HG03439 (cell line): ENCODE measurements around the gene PMF1.

Experiments
- ATAC-seq: cut with Tn5 transposase; IDR thresholded peaks from one replicate; pipeline ENCODE4 v1.9.1; 2021; ENCODE audit warnings: mild to moderate bottlenecking, moderate library complexity; ENCODE audit not compliant: unreplicated experiment

Gene PMF1

GRCh38 chr1:156262461-156263287 lies 49.9 kb downstream of the PMF1 start:
- no peak for ATAC-seq

- ATAC-seq, result no peak
Observed at GRCh38 chr1:156263288-156263655, 50.5 kb downstream of the PMF1 start.

DNA sequence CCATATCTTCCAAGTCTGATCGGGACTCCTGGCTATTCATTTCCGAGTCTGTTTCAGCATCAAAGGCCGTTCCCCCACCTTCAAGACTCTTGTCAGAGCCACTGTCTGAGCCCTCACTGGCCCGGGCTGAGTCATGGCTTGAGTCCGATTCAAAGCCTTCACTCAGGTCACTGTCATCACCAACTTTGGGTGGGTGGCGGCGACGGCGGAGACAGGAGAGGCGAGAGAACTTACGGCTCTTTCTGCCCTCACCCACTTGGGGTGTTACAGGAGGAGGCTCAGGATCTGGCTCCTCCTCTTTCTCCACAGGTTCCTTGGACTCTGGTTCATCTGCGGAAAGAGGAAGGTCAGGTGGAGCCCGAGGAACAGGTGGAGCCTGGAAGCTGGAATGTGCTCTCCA lies 53.2 kb downstream of the PMF1 start:
- ATAC-seq, result no peak

DNA sequence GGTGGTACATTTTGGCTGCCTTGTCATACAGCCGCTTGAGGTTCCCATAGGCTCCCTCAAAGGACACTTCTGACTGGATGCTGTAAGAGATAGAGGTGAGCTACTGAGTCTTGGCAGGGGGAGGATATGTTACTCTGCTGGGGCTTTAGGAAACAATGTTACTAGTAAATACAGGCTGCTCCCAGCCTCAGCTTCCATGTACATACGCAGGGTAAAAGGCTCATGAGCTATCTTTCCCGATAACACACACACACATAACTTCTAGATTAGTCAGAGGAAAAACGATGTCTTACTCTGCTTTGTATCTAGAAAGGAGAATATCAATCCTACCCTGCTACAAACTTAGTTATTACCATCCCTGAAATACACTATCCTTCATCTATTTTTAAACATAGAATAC lies 55.5 kb downstream of the PMF1 start:
- no peak for ATAC-seq

DNA sequence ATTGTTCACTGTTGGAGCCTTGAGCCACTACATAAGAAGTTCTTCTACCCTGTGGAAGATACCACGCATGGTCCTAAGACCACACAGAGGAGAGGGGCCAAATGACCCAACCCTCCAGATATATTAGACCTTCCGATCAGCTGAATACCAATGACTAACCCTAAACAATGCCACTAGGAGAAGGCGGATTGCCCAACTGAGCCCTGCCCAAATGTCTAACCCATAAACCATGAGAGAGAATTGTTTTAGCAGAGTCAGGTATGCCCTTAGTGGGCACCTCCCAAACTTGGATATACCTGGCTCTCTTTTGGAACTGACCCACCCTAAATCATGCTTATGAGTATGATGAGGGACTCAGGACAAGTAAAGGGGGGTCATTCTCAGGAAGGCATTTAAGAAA lies 57.5 kb downstream of the PMF1 start:
- no peak for ATAC-seq

DNA sequence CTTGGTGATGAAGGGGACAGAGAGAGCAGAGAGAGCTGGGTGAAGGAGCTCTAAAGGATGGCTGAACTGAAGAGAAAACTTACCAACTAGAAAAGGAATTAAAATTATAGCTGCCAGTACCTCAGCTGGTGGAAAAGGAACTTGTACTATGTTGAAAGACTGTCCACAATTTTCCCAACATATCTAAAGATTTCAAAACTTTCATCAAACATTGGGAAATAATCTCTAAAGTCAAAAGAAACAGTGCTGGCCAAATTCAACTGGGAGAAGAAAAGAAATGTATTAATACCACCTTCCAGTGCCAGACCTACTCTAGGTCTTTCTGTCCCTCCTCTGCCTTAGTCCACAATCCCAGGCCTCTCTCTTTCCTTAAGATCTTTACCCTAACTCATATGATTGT lies 63.7 kb downstream of the PMF1 start:
- no peak for ATAC-seq

- no peak for ATAC-seq
Observed at GRCh38 chr1:156276966-156277381, 64.2 kb downstream of the PMF1 start.

GRCh38 chr1:156279837-156280236 lies 67.0 kb downstream of the PMF1 start:
- no peak for ATAC-seq

DNA sequence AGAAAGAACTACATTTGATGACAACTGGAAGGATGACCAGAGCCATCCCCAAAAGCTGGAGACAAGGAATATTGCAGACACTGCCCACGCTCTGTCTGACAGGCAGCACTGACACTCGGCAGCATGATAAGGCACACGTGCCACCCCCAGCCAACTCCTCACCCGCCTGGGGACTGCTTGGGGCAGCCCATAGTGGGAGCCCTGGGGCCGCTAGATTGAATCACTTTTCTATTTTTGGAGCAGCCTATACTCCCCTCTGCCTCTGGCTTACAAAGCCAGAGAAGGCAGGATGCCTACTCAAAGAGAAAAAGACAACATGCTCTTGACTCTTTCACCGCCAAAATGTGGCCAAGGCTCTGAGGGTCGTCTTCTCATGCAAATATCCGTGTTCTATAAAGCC lies 68.5 kb downstream of the PMF1 start:
- no peak for ATAC-seq

- ATAC-seq, result peak; percentile 11
Observed at GRCh38 chr1:156281693-156282478, 69.1 kb downstream of the PMF1 start.

- peak; percentile 78 for ATAC-seq
Observed at GRCh38 chr1:156282479-156283222, 69.8 kb downstream of the PMF1 start, which contains the start of gene SMG5. Gene SMG5 (minus strand): TSS chr1:156282825. CDS start chr1:156282680, 145 bp downstream.

GRCh38 chr1:156283521-156283920 lies 70.7 kb downstream of the PMF1 start:
- no peak for ATAC-seq

DNA sequence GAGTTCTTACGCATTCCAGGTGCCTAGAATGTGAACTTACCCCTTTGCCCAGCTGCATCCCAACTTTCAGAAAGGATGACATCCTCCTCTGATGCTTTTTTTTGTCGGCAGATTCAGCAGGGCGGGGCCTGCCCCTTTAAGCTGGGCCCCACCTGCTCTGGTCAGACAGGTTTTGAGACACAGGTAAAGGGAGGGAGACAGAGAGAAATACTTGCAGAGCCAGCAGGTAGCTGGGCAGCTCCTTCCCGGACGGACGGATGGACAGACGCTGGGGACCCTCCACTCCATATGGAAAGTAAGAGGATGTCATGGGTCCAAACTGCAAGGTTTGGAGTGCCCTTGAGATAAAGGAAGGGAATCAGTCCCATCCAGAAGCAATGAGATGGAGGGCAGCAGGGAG lies 71.3 kb downstream of the PMF1 start, which contains the start of gene TMEM79:
Gene TMEM79 (plus strand): TSS at position 214 of the 400 bp plus-strand sequence. CDS start 902 bp downstream, outside the sequence.
- no peak for ATAC-seq

DNA sequence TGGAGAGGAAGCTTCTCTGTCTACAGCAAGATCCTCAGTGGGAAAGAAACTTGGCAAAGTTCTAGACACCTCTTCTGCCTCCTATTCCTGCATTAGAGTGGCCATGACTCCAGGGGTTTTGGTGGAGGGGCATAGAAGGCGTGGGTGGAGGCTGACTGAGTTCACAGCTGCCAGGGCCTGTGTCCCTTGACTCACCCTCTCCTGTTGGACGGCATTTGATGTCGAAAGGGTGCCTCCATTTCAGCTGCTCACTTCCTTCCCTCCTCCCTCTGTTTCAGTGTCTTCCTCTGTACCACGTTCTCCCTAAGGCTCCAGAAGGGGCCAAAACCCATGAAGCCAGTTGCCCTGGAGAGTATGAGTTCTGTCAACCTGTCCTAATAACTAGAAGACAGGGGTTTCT lies 72.0 kb downstream of the PMF1 start:
- no peak for ATAC-seq

DNA sequence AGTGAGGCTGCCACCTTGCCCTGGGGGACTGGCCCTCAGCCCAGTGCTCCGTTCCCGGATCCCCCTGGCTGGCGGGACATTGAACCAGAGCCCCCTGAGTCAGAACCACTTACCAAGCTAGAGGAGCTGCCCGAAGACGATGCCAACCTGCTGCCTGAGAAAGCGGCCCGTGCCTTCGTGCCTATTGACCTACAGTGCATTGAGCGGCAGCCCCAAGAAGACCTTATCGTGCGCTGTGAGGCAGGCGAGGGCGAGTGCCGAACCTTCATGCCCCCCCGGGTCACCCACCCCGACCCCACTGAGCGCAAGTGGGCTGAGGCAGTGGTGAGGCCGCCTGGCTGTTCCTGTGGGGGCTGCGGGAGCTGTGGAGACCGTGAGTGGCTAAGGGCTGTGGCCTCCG lies 72.6 kb downstream of the PMF1 start:
- ATAC-seq, result no peak

DNA sequence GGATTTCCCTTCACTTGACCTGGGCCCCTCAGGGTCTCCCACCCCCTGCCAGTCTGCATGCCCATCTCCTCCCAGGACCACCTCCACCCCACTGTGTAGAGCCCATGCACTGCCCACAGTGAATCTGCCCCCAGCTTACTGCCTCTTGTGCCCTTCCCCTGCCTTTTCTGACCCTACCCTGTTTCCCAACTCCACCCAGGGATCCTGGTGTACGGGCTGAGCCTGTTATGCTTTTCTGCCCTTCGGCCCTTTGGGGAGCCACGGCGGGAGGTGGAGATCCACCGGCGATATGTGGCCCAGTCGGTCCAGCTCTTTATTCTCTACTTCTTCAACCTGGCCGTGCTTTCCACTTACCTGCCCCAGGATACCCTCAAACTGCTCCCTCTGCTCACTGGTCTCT lies 73.3 kb downstream of the PMF1 start:
- ATAC-seq, result no peak
